MM.1S (cell line): Measurements from ENCODE around the gene VAV2.

Experiments
- DNase-seq: peaks from one replicate; pipeline ENCODE4 v3.0.0-alpha.2; 2015
- H2AFZ ChIP-seq: fragments of 300-600 bp; sonication (generic); 2 replicates; pipeline ENCODE4 v1.6.0; 2016; ENCODE audit warnings: antibody characterized with exemption, low read length
- H3F3A ChIP-seq: fragments of 300-600 bp; sonication (generic); 2 replicates; pipeline ENCODE4 v1.6.1; 2016; ENCODE audit warnings: mild to moderate bottlenecking, antibody characterized with exemption, low read length, moderate library complexity, mixed read lengths; ENCODE audit not compliant: insufficient read depth
- H3K27ac ChIP-seq: fragments of 300-600 bp; sonication (generic); 2 replicates; pipeline ENCODE4 v1.5.1; 2016; ENCODE audit warnings: mild to moderate bottlenecking, low read length
- H3K27me3 ChIP-seq: fragments of 300-600 bp; sonication (generic); replicated peaks from 2 replicates; pipeline ENCODE4 v1.6.0; 2016; ENCODE audit warnings: low read length; ENCODE audit not compliant: insufficient read depth
- H3K36me3 ChIP-seq: fragments of 300-600 bp; sonication (generic); replicated peaks from 2 replicates; pipeline ENCODE4 v1.6.1; 2016; ENCODE audit warnings: mild to moderate bottlenecking, low read length, mixed read lengths; ENCODE audit not compliant: insufficient read depth
- H3K4me1 ChIP-seq: fragments of 300-600 bp; sonication (generic); 2 replicates; pipeline ENCODE4 v1.6.1; 2016; ENCODE audit warnings: low read length, mixed read lengths
- H3K4me2 ChIP-seq: fragments of 300-600 bp; sonication (generic); 2 replicates; pipeline ENCODE4 v1.6.0; 2016; ENCODE audit warnings: low read depth, low read length
- H3K4me3 ChIP-seq: fragments of 300-600 bp; sonication (generic); 2 replicates; pipeline ENCODE4 v1.5.1; 2016; ENCODE audit warnings: low read length, mixed read lengths
- H3K79me2 ChIP-seq: fragments of 300-600 bp; sonication (generic); 2 replicates; pipeline ENCODE4 v1.6.1; 2016; ENCODE audit warnings: mixed run types, low read length, mixed read lengths
- H3K9ac ChIP-seq: fragments of 300-600 bp; sonication (generic); 2 replicates; pipeline ENCODE4 v1.6.1; 2016; ENCODE audit warnings: low read length, mixed read lengths
- H3K9me2 ChIP-seq: fragments of 300-600 bp; sonication (generic); replicated peaks from 2 replicates; pipeline ENCODE4 v1.6.1; 2016; ENCODE audit warnings: mild to moderate bottlenecking, low read length, mixed read lengths; ENCODE audit not compliant: insufficient read depth
- H3K9me3 ChIP-seq: fragments of 300-600 bp; sonication (generic); replicated peaks from 2 replicates; pipeline ENCODE4 v1.6.1; 2016; ENCODE audit warnings: mild to moderate bottlenecking, low read length, mixed read lengths; ENCODE audit not compliant: insufficient read depth
- H4K20me1 ChIP-seq: fragments of 300-600 bp; sonication (generic); 2 replicates; pipeline ENCODE4 v1.6.1; 2016; ENCODE audit warnings: mild to moderate bottlenecking, low read length, moderate library complexity, mixed read lengths; ENCODE audit not compliant: insufficient read depth
- CTCF ChIP-seq: fragments of 300-600 bp; sonication (generic); IDR thresholded peaks from 2 replicates; pipeline ENCODE4 v1.5.1; 2016; ENCODE audit warnings: antibody characterized with exemption, low read length, mixed read lengths
- EZH2 ChIP-seq: fragments of 300-600 bp; sonication (generic); optimal IDR thresholded peaks from 2 replicates; pipeline ENCODE3; 2017; ENCODE audit warnings: low read depth, mild to moderate bottlenecking, antibody characterized with exemption, low read length, mixed read lengths
- EZH2phosphoT487 ChIP-seq: fragments of 300-600 bp; sonication (generic); IDR thresholded peaks from 2 replicates; pipeline ENCODE4 v1.6.1; 2018; ENCODE audit warnings: antibody characterized with exemption, low read length

VAV2 gene

GRCh38 chr9:133814586-133815208, 177.4 kb downstream of the VAV2 start:
- Histone ChIP-seq H3K27ac (no peak overlapping the region), H3K4me3 (no peak overlapping the region), H3K79me2 (no peaks in the 10 kb centered on the region), H3K27me3 (peaks cover 57% of the 10 kb centered on the region), H3K4me2 (no peak overlapping the region), H3K9me2 (no peaks in the 10 kb centered on the region), H2AFZ (no peak overlapping the region), H3K9me3 (no peaks in the 10 kb centered on the region), H3K4me1 (no peaks in the 10 kb centered on the region), H4K20me1 (no peaks in the 10 kb centered on the region), H3K9ac (no peak overlapping the region), H3F3A (no peaks in the 10 kb centered on the region), H3K36me3 (no peaks in the 10 kb centered on the region)
- TF ChIP-seq EZH2phosphoT487 (no peak), CTCF (no peak), EZH2 (no peak)
- DNase-seq: no peak

- Histone ChIP-seq H3K27me3 (peaks cover 57% of the 10 kb centered on the region), H3K4me3 (no peak overlapping the region), H3K79me2 (no peaks in the 10 kb centered on the region), H3K27ac (no peak overlapping the region), H3K9me2 (no peaks in the 10 kb centered on the region), H3K4me1 (no peaks in the 10 kb centered on the region), H3K9me3 (no peaks in the 10 kb centered on the region), H4K20me1 (no peaks in the 10 kb centered on the region), H3K36me3 (no peaks in the 10 kb centered on the region), H3K9ac (no peak overlapping the region), H3F3A (no peaks in the 10 kb centered on the region), H2AFZ (no peak overlapping the region), H3K4me2 (no peak overlapping the region)
- no peak for DNase-seq
- TF ChIP-seq CTCF (no peak), EZH2 (no peak), EZH2phosphoT487 (no peak)
These were observed 178.2 kb downstream of the VAV2 start for GRCh38 chr9:133813749-133814585.

- Histone ChIP-seq H3K36me3 (no peaks in the 10 kb centered on the region), H3K9me3 (no peaks in the 10 kb centered on the region), H3K4me1 (no peaks in the 10 kb centered on the region), H3K4me2 (no peak overlapping the region), H3K9ac (no peak overlapping the region), H4K20me1 (no peaks in the 10 kb centered on the region), H3K79me2 (no peaks in the 10 kb centered on the region), H3K27ac (no peak overlapping the region), H3F3A (no peaks in the 10 kb centered on the region), H3K4me3 (no peak overlapping the region), H2AFZ (no peak overlapping the region), H3K27me3 (peaks cover 57% of the 10 kb centered on the region), H3K9me2 (no peaks in the 10 kb centered on the region)
- DNase-seq: no peak
- TF ChIP-seq CTCF: no peak
These were observed 179.0 kb downstream of the VAV2 start for GRCh38 chr9:133812941-133813748.
